GM12873 (cell line): Measurements from ENCODE around the gene TTLL11.

Source experiments
- CTCF ChIP-seq: IDR thresholded peaks from 2 replicates; pipeline ENCODE4 v1.5.1; 2012; ENCODE audit warnings: low read depth, mild to moderate bottlenecking, moderate library complexity, low read length, control low read depth; ENCODE audit not compliant: insufficient read depth; ENCODE audit errors: missing control alignments

The TTLL11 gene

GRCh38 chr9:121981118-121981883, 111.8 kb downstream of the TTLL11 start:
- no peak for TF ChIP-seq CTCF

DNA sequence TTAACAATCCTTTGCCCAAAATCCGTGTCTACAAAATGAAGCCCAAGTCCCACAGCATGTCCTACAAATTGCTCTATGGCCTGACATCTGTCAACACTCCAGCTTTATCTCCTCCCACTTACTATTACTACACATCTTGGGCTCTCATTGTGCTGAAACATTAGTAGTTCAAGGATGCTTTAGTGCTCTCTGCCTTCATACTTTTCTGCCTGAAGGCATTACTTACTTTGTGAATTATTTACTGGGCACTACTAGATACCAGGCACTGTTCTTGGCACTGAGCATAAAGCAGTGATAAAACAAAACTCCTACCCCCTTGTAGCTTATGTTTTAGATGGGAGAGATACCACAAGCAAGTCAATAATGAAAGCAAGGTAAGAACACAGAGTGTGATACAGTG, 113.4 kb downstream of the TTLL11 start:
- TF ChIP-seq CTCF = no peak

- no peak for TF ChIP-seq CTCF
Observed at GRCh38 chr9:121976751-121977150, 116.4 kb downstream of the TTLL11 start.

- TF ChIP-seq CTCF = no peak
Observed at GRCh38 chr9:121975801-121976277, 117.3 kb downstream of the TTLL11 start.

DNA sequence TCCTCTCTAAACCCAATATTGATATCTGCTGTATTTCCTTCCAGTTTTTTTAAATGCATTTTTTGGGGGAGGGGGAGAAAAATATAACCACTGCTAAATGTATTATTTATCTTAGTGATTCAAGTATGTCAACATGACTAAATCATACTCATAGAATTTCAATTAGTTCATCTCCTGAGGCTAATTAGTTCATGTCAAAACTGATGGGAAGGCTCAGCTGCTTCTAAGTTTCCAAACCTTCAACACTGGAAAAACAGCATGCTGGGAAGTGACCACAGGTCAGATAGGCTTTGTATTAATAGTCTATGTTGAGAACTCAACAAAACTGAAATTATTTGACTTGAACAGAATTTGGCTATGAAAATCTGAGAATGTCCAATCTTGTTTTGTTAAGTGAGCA, 118.7 kb downstream of the TTLL11 start:
- TF ChIP-seq CTCF = no peak

DNA sequence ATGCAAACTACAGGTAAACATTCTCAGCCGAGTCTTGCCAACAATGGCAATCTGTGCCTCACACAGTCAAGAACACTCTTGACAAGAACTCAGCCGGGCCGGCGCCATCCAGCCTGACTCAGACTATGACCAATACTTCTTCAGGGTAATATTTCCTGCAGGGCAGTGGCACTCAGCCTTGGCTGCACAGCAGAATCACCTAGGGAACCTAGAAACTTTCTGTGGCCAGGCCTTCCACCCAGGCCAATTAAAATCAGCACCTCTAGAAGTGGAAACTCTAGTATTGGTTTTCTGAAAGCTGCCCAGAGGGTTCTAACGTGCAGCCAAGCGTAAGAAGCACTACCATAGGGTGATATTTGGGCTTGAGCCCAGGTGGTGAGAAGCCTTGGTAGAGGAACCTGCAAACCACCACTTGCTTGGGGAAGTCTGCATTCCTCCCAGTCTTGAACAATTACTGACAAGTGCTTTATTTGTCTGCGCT, 120.6 kb downstream of the TTLL11 start:
- TF ChIP-seq CTCF = no peak

DNA sequence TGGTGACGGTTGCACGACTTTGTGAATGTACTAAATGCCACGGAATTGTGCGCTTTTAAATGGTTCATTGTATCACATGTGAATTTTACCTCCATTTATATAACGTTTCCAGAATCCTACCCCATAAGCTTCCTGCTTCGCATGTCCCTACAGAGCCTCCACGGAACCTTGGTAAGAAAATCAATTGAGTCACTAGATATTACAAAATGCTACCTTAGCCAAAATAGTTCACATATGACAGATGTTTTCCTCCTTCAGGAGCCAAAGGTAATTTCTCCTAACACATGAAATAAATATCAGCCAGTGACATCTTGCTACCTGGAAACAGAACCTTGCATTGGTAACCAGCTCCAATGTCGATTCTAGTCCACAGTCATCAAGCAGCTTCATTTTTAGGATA, 125.1 kb downstream of the TTLL11 start:
- TF ChIP-seq CTCF = no peak
